Measurements from ENCODE around the gene BBS9.

GRCh38 chr7:33458581-33458980 is 329.2 kb downstream of the BBS9 start:
- TF ChIP-seq EZH2 (IDR thresholded peaks at IDR 0.05; ENCODE audit: insufficient read depth, poor library complexity, severe bottlenecking): no peak
- no peak for TF ChIP-seq EZH2phosphoT487 (IDR thresholded peaks at IDR 0.05; ENCODE audit: insufficient read depth, low read depth)

Data from GM23248 (cell line).